C4-2B (cell line): ENCODE data around the gene TSTD1.

ENCODE experiments used
- H3K27ac ChIP-seq: fragments of 450-650 bp; 2 replicates; pipeline ENCODE4 v1.5.1; 2017
- ZFX ChIP-seq: fragments of 450-650 bp; IDR thresholded peaks from 2 replicates; pipeline ENCODE4 v1.6.1; 2017
- TF ChIP-seq, protein P1 (sequence below): fragments of 450-650 bp; conservative IDR thresholded peaks from 2 replicates; pipeline ENCODE4 v1.5.1; 2017; ENCODE audit warnings: mild to moderate bottlenecking

TSTD1 gene

DNA sequence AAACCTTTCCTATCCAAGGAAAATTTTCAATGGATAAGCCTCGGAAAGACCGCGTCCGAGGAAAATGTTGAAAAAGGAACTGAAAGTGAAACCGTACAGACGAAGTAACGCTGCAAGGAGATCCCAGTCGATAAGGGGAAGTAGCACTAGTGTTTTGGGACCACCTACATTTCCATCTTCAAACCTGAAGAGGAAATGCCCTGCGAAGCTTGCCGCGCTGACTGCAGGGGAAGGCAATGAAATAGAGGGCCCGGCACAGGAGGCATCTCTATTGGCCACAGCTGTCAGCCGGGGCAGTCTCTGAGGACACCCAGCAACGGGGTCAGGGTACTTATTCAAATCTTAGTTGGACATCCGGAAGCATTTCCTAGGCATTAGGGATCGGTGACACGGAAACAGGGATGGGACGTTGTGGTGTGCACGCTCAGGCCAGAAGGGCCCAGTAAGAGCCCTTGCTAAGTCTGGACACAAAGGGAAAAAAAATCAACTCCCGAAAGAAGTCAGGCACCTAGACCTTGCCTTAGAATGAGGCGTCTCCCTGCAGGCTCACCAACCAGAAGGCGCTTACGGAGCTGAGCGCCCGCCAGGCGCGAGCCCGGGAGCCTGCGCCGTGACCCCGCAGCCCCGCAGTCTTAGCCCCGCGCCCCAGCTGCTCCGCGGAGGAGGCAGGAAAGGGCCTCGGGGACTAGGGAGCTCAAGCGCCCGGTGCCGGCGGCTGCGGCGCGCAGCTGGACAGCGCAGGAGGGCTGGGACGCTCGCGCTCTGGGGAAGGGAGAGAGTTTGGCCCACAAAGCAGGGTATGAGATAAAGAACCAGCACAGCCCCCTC lies 6.4 kb upstream of the TSTD1 start:
- TF ChIP-seq ZFX = peak; percentile 79
- TF ChIP-seq, protein P1, sequence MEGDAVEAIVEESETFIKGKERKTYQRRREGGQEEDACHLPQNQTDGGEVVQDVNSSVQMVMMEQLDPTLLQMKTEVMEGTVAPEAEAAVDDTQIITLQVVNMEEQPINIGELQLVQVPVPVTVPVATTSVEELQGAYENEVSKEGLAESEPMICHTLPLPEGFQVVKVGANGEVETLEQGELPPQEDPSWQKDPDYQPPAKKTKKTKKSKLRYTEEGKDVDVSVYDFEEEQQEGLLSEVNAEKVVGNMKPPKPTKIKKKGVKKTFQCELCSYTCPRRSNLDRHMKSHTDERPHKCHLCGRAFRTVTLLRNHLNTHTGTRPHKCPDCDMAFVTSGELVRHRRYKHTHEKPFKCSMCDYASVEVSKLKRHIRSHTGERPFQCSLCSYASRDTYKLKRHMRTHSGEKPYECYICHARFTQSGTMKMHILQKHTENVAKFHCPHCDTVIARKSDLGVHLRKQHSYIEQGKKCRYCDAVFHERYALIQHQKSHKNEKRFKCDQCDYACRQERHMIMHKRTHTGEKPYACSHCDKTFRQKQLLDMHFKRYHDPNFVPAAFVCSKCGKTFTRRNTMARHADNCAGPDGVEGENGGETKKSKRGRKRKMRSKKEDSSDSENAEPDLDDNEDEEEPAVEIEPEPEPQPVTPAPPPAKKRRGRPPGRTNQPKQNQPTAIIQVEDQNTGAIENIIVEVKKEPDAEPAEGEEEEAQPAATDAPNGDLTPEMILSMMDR = no peak
- peak overlapping the region; percentile 94 for H3K27ac ChIP-seq

DNA sequence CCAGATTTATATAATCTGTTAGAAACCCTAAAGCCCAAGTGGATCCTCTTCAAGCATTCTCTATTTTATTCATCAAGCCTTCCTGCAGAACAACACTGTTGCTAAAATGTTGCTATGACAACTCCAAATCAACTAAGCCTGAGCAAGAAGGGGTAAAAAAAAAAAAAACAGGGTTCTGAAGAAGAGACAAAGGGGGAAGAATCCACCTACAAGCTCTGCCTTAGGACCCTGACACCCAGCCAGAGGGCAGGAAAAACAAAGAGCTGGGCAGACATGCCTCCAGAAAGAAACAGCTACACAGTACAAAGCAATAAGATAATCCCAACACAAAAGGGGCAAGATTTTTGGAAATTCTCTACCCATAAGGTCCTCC lies 5.8 kb upstream of the TSTD1 start:
- peak overlapping the region; percentile 94 for H3K27ac ChIP-seq
- no peak for TF ChIP-seq ZFX
- TF ChIP-seq, protein P1 = no peak

DNA sequence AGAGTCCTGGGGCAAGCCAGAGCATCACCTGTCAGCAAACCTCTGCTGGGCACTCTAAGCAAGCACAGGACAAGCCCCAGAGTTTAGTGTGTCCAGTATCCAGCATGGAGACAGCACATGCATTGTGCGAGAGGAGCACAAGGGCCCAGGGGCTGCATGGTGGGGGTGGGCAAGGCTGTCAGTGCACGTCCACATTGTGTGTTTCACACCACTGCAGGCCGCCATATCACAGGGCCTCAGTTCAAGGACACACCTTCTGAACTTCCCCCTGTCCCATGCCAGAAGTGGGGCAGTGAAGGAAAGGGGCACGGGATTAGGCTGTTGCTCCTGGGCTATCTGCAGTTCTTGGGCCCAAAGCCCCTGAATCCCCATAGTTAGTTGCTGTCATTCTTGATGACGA lies 782 bp upstream of the TSTD1 start:
- no peak for TF ChIP-seq ZFX
- TF ChIP-seq, protein P1 = no peak
- H3K27ac ChIP-seq = peak overlapping the region; percentile 85; the same call in 1 of the 2 replicates

DNA sequence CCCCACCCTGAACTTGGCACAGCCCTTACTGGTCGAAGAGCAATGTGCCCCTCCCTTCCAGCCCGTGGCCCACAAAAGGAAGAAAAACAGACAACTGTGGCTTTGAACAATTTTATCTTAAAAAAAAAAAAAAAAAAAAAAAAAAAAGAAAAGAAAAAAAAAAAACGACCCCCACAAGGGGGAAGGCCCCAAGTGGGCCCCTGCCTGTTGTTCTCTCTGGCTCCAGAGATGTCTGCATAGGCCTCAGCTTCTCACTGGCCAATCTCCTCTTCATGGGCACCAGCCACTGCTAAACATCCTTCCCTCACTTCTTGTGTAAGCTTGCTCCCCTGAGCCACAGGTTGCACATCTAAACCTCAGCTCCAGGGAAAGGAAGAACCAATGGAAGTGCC lies 386 bp upstream of the TSTD1 start:
- peak overlapping the region; percentile 85 for H3K27ac ChIP-seq

DNA sequence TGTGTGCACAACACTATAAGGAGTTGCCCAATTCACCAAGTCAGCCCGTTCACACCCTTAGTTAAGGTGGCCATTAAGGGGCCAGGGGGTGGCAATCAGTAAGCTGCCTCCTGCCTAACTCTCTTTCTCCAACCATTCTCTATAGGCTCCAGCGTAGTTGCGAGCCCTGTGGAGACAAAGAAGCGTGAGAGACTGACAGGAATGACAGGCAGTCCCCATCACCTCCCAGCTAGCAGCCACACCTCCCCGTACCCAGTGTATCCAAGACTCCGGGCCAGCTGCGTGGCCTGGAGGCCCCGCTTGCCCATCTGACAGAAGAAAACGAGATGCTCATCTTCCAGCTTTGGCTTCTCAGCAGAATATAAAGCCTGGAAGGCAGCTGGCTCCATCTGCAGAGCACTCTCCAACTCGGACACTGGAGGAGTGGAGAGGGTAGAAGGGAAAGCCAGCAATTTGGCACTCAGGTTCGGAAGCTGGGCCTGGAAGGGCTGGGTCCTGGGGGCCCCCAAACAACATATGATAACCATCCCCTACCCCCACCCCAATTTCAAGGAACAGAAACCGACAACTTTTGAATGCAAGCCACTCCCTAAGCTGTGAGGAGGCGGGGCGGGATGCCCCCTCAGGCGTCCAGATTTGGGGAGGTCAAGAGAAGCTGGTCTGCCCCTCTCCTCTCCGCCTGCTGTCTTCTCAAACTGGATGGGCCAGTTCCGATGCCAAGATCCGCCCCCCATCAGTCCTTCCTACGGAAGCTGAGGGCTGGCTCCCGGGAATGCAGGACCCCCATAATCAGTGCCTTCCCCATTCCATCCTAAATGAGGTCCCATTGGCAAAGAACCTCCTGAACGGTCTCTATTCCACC lies 872 bp downstream of the TSTD1 start:
- H3K27ac ChIP-seq = peak overlapping the region; percentile 85
- no peak for TF ChIP-seq ZFX
- TF ChIP-seq, protein P1 = no peak

More for the DNA sequence above, 386 bp upstream of the TSTD1 start:
- TF ChIP-seq, protein P1 = no peak
- TF ChIP-seq ZFX = no peak

DNA sequence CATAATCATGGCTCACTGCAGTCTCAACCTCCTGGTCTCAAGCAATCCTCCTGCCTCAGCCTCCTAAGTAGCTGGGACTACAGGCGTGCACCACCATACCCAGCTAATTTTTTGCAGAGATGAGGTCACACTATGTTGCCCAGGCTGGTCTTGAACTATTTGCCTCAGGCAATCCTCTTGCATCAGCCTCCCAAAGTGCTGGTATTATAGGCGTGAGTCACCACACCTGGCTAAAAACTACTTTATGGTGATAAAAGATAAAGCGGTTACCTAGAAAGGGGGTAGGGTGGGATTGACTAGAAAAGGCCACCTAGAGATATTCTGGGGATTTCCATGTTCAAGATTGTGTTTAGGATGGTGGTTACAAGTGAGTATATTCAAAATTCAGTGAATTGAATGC lies 5.0 kb downstream of the TSTD1 start:
- TF ChIP-seq, protein P1 = no peak
- TF ChIP-seq ZFX = no peak
- H3K27ac ChIP-seq = no peak overlapping the region

DNA sequence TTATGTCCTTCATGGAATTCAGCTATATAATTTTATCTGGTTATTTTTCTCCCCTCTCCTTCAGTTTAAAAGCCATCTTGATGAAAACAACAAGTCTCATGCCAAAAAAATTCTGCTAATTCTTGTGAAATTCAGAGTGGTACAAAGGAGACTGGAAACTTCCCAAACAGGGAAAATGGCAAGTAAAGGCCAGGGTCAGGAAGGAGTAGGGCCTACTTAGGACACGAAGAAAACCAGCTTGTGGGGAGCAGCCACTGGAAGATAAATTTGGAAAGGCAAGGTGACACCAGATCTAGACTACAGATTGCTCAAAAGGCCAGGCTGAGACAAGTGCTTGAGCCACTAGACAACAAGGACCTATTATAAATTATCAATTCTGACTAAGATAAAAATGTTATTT lies 6.4 kb downstream of the TSTD1 start:
- H3K27ac ChIP-seq = no peak overlapping the region
- TF ChIP-seq ZFX = no peak
